Measurements from ENCODE around the gene PRDM7.
A peak's percentile ranks its signal among the peaks of the same experiment; 100 is the strongest.
"Not testable (repeated sequence)": the region's sequence is repeated elsewhere in the genome, so short reads cannot be mapped to it uniquely, and the experiment has no call there.

The PRDM7 gene

GRCh38 chr16:90072442-90073105 lies 4.6 kb downstream of the PRDM7 start:
- no peak for DNase-seq (ENCODE audit: low read depth, low spot score)

GRCh38 chr16:90070440-90070839 lies 6.7 kb downstream of the PRDM7 start:
- DNase-seq (ENCODE audit: low read depth, low spot score) = no peak

DNA sequence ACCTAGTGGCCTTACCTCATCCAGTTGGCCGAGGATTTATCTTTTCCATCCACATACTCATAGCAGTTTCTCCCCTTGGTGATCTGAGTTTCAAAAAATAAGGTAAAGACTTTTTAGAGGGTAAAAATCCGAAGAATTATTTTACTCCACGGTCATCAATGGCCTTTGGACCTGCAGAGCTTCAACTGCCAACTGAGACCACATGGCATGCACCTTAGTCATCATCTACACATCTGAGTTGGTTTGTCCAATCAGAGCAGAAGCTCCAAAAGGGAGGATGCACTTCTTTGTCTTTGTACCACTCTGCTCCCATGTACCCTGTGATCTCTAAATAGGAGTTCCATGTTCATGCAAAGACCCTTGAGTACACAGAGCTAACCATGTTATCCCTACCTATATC lies 15.7 kb downstream of the PRDM7 start:
- no peak for DNase-seq (ENCODE audit: low read depth, low spot score)

GRCh38 chr16:90057738-90058173 lies 19.4 kb downstream of the PRDM7 start:
- DNase-seq (ENCODE audit: low read depth, low spot score) = no peak

- DNase-seq (ENCODE audit: low read depth, low spot score) = not testable (repeated sequence)
Measured at GRCh38 chr16:90056521-90056920, 20.6 kb downstream of the PRDM7 start.

- DNase-seq (ENCODE audit: low read depth, low spot score) = no peak
Measured at GRCh38 chr16:90055371-90055770, 21.8 kb downstream of the PRDM7 start.

- no peak for DNase-seq (ENCODE audit: low read depth, low spot score)
Measured at GRCh38 chr16:90054554-90054953, 22.6 kb downstream of the PRDM7 start.

DNA sequence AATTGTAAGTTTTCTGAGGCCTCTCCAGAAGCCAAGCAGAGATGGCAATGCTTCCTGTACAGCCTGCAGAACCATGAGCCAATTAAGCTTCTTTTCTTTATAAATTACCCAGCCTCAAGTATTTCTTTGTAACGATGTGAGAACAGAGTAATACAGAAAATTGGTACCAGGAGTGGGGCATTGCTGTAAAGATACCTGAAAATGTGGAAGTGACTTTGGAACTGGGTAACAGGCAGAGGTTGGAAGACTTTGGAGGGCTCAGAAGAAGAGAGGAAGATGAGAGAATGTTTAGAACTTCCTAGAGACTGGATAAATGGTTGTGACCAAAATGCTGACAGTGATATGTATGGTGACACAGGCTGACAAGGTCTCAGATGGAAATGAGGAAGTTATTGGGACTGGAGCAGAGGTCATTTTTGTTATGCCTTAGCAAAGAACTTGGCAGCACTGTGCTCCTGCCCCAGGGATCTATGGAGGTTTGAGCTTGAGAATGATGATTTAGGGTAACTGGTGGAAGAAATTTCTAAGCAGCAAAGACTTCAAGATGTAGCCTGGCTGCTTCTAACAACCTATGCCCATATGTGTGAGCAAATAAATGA lies 23.1 kb downstream of the PRDM7 start:
- DNase-seq (ENCODE audit: low read depth, low spot score) = no peak

DNA sequence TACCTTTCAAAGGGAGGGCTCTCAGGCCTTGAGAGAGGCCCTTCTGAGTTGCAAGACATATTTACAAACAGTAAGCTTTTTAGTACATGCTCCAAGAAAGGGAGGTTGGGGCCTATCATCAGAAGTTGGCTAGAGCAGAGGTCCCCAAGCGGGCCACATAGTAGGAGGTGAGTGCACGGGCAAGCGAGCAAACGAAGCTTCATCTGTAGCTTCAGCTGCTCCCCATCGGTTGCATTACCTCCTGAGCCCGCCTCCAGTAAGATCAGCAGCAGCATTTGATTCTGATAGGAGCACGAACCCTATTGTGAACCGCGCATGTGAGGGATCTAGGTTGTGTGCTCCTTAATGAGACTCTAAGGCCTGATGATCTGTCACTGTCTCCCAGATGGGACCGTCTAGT lies 26.2 kb downstream of the PRDM7 start:
- DNase-seq (ENCODE audit: low read depth, low spot score) = no peak

GRCh38 chr16:90048737-90049330 lies 28.3 kb downstream of the PRDM7 start:
- no peak for DNase-seq (ENCODE audit: low read depth, low spot score)

DNA sequence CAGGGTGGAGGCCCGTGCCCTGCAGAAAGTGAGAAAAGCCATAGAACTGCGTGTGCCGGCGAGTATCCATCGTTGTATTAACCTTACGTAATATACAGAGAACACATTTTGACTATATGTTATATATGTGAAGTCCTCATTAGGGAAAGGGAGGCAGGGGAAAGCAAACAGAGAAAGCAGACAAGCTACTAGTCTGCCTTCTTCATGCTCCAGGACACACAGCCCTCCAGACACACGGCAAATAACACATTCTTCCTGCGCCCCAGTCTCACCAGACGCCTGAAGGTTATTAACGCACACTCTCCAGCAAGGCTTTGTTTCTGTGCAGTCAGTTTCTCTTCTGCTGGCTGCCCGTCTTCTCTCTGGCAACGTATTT lies 28.8 kb downstream of the PRDM7 start:
- no peak for DNase-seq (ENCODE audit: low read depth, low spot score)

GRCh38 chr16:90047714-90048346 lies 29.3 kb downstream of the PRDM7 start:
- no peak for DNase-seq (ENCODE audit: low read depth, low spot score)

DNA sequence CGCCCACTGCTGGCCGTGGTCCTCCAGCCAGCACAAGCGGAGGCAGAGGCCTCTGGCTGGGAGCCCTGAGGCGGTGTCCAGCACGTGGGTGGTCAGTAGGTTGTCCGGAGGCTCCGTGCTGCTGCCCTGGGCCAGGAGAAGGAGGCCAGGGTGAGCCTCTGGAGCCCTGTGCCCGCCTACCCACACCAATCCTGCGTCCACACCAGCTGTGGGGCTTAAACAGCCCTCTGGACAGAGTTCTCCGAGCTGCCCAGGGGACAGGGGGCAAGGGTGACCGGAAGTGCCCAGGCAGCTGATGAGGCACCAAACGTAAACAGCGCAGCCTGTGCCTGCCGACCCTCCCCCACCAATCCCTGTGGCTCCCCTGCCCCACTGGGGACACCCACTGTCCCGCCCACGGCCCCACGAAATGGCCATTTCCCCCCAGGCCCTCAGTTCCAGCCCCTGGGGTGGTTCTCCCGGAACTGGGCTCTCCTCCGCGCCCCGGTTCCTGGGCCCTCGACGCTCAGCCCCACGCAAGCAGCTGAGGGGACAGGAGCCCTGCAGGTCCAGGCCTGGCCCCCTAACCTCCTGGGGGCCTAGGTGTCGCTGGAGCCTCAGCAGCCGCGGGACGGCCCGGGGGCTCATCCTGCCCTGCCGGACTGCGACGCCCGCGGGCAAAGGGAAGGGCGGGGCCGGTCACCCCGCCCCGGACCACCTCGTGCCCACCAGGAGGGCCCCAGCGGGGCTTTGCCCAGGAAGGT lies 30.0 kb downstream of the PRDM7 start:
- DNase-seq (ENCODE audit: low read depth, low spot score) = no peak

DNA sequence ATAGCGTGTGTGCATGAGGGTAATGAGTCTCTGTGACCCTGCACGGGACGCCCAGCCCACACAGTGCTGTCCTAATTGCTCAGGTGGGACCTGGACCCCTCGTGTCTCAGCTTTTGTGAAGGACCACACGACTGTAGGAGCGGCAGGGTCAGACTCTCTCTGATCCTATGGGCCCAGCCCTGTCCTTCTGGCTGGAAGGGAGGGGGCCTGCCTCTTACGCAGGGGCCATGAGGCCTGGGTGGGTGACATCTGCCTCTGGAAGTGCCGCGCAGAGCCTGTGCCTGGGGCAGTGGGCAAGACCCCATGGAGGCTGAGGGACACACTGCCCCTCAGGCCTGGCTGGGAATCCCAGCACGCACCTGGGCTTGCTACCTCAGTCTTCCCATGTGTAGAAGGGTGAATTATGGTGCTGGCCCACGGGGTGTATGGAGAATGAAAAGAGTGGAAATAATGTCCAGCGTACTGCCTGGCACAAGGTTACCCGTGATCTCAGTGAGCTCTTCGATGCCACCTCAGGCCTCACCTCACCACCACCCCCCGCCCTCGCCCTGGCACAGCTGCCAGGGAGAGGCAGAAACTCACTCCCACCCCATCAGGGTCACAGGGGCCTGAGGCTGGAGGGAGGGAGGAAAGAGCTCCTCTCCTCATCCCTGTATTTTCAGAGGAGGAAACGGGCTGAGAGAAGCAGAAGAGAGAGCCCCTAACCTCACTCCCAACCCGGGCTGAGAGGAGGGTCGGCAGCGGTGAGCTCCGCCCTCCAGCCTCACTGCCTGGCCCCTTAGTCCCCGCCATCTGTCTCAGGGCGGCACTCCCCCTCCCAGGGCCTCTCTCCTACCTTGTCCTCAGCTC lies 30.8 kb downstream of the PRDM7 start:
- peak; percentile 48 for DNase-seq (ENCODE audit: low read depth, low spot score)

GRCh38 chr16:90044111-90044551 lies 33.0 kb downstream of the PRDM7 start:
- no peak for DNase-seq (ENCODE audit: low read depth, low spot score)

DNA sequence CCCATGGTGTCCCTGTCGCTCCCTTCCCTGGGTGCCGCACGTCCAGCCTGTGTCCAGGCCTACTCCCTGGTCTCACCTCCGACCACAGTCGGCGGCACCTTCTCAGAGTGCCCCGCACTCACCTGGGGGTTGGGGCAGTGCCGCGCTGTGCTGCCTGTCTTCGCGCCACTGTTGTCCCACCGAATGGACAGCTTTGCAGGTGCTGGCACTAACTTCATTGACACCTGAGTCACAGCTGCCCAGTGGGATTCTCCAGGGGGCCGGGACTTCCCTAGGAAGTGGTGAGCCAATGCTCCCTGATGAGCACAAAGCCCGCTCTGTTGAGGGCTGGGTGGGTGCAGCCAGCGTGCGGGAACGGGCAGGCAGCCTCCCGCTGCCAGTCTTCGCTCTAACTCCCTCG lies 33.6 kb downstream of the PRDM7 start:
- DNase-seq (ENCODE audit: low read depth, low spot score) = no peak

DNA sequence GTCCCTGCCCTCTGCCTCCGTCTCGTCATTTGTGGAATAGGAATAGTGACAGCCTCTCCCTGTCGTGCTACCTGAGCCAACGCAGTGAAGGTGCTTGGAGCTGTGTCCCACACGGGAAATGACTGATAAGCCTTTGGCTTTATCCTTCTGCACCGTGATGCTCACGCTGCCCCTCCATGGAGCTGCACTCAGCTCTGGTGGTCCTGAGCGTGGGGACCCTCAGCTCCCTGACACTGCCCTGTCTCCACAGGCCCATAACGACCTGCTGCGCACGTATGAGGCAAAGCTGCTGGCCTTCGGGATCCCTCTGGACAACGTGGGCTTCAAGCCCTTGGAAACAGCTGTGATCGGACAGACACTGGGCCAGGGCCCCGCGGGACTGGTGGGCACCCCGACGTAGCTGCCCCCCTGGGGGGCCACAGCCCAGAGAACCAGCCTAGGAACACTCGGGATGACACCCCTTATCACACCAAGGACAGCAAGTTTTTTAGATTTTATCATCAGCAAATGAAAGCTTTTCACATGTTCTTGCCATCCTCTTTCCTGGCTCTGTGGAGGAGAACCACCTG lies 34.1 kb downstream of the PRDM7 start:
- DNase-seq (ENCODE audit: low read depth, low spot score) = no peak

GRCh38 chr16:90041896-90042473 lies 35.1 kb downstream of the PRDM7 start:
- no peak for DNase-seq (ENCODE audit: low read depth, low spot score)

- DNase-seq (ENCODE audit: low read depth, low spot score) = no peak
Measured at GRCh38 chr16:90040152-90041023, 36.7 kb downstream of the PRDM7 start.
